HG02938 (cell line): ENCODE data around the gene SMARCD3.

Experiments
- ATAC-seq: cut with Tn5 transposase; IDR thresholded peaks from one replicate; pipeline ENCODE4 v1.9.1; 2021; ENCODE audit warnings: mild to moderate bottlenecking, moderate library complexity; ENCODE audit not compliant: unreplicated experiment

Gene SMARCD3

GRCh38 chr7:151212626-151213025 is 35.9 kb downstream of the SMARCD3 start:
- no peak for ATAC-seq

GRCh38 chr7:151211155-151211772 is 37.2 kb downstream of the SMARCD3 start:
- no peak for ATAC-seq

- no peak for ATAC-seq
These were observed 38.2 kb downstream of the SMARCD3 start, which contains the start of gene H2BK1 for GRCh38 chr7:151210087-151210854. Gene H2BK1, minus strand, starts transcription at chr7:151210488. Its CDS starts 170 bp downstream, at chr7:151210318.

- ATAC-seq: no peak
These were observed 38.9 kb downstream of the SMARCD3 start for GRCh38 chr7:151209588-151209987.

GRCh38 chr7:151208253-151208862 is 40.1 kb downstream of the SMARCD3 start:
- no peak for ATAC-seq

- ATAC-seq: no peak
These were observed 40.7 kb downstream of the SMARCD3 start for GRCh38 chr7:151207804-151208203.

- no peak for ATAC-seq
These were observed 41.2 kb downstream of the SMARCD3 start for GRCh38 chr7:151207315-151207714.

GRCh38 chr7:151206914-151207313 is 41.6 kb downstream of the SMARCD3 start:
- ATAC-seq: no peak

GRCh38 chr7:151205730-151206129 is 42.8 kb downstream of the SMARCD3 start:
- ATAC-seq: no peak

- no peak for ATAC-seq
These were observed 44.0 kb downstream of the SMARCD3 start for GRCh38 chr7:151204383-151205032.

- ATAC-seq: no peak
These were observed 45.7 kb downstream of the SMARCD3 start for GRCh38 chr7:151202836-151203235.

GRCh38 chr7:151201751-151202150 is 46.7 kb downstream of the SMARCD3 start:
- no peak for ATAC-seq

GRCh38 chr7:151201344-151201743 is 47.1 kb downstream of the SMARCD3 start:
- ATAC-seq: no peak

- no peak for ATAC-seq
These were observed 49.3 kb downstream of the SMARCD3 start for GRCh38 chr7:151198945-151199848.

- ATAC-seq: no peak
These were observed 50.6 kb downstream of the SMARCD3 start for GRCh38 chr7:151197932-151198331.

- no peak for ATAC-seq
These were observed 52.7 kb downstream of the SMARCD3 start for GRCh38 chr7:151195616-151196450.

GRCh38 chr7:151194188-151194587 is 54.3 kb downstream of the SMARCD3 start:
- ATAC-seq: no peak

- no peak for ATAC-seq
These were observed 55.1 kb downstream of the SMARCD3 start for GRCh38 chr7:151193203-151193978.
